GM18858 (cell line): ENCODE results near the gene SLC35D1.
"Not testable (repeated sequence)": the region's sequence is repeated elsewhere in the genome, so short reads cannot be mapped to it uniquely, and the experiment has no call there.

Experiments
- ATAC-seq: cut with Tn5 transposase; IDR thresholded peaks from one replicate; pipeline ENCODE4 v1.9.1; 2021; ENCODE audit not compliant: unreplicated experiment

SLC35D1 gene

DNA sequence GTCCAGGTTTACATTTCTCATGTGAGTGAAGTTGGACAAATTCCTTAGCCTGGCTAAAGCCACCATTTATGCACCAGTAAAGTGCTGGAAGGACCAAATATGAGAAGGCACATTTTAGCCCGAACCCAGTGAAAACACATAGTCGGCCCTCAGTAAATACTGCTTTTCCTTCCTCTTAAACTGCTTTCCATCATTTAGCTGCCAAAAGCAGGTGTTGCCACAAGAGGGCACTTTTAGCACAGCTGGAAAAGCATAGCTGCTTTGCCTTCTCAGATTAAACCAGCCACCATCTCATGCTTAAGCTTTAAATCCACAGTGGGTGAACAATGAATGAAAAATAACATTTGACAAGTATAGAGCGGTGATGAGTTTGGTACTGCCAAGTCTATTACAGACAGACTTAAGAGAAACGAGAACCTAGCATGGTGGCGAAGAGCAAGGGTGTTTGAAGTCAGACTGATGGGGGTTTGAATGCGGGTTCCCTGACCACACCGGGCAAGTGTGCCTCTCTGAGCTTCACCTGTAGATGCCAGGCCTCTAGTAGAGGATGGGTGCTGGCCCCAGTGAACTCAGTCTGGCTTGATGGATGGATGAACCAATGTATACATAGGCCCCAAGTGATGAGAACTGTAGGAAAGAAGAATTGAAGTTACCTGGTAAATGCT is 57.8 kb downstream of the SLC35D1 start:
- no peak for ATAC-seq

DNA sequence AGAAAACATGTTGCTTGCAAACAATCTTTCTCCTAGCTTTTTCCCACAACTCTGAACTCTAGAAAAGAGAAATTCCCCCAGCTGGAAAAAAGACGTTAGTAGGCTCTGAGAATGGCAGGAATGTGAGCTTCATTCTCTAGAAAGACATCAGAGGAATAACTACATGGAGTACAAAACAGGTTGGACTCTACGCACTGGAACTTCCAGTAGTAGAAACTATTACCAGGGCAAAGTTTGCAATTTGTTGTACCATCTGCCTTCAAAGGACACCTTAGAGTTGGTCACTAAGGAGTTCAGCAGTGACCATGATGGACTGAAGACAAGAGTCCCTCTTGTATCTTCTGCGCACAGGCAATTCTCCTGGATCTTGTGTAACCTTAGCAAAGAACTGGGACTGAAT is 60.9 kb downstream of the SLC35D1 start:
- no peak for ATAC-seq

GRCh38 chr1:66985835-66986234 is 68.1 kb downstream of the SLC35D1 start:
- ATAC-seq = no peak

- peak; percentile 91 for ATAC-seq
These were observed 69.5 kb downstream of the SLC35D1 start for GRCh38 chr1:66984491-66984890.

DNA sequence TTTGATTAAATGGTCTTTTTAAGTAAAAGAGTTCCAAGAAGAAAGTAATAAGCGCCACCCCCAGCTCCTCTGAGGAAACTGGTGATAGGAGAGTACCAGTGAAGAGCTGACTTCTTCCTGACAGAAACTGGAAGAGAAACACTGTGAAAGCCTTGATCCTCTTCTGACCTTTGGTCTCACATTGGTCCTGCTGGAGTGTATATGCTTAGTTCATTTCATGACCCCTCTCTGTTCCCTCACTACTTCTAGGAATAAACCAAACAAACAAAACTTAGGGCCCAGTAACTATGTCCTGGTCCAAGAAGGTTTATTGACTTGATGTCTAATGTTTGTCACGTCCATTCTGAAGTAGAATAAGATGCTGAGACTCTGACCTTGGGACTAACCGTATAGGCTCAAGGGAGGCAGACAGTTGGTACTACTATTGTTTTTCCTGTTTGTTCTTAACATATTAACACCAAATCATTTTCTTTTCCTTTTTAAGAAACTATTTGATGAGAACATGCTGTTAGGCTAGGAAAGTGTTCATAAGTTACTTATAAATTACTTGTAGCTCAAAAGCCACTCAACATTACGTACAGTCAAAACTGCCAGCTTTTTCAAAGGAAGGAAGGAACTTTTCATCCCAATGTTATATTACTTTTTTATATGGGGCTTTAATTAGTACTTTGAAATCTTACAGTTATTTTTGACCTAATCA is 71.2 kb downstream of the SLC35D1 start:
- no peak for ATAC-seq

- ATAC-seq = no peak
These were observed 72.3 kb downstream of the SLC35D1 start for GRCh38 chr1:66981679-66982078.

DNA sequence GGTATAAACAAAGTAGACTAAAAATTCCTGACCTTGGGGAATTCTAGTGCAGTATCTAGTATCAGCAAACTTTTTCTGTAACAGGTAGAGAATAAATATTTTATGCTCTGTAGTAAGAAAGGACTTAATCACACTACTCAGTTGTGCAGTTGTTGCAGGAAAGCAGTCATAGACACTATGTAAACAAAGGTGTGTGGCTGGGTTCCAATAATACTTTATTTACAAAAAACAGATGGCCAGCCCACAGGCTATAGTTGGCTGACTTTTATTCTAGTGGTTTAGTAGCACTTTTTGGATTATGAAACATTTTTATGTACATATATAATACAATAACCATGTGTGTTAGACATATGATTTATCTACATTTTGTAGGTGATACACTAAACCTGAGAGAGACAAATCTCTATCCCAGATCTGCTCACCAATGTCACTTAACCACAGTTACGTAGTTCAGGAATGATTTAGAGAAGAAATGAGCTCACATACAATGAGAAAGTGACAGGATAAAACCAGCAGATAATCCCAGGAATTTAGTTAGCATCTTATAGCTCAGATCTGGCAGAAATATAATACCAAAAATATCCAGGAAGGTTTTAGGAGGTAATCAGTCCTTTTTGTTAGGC is 73.1 kb downstream of the SLC35D1 start:
- no peak for ATAC-seq

DNA sequence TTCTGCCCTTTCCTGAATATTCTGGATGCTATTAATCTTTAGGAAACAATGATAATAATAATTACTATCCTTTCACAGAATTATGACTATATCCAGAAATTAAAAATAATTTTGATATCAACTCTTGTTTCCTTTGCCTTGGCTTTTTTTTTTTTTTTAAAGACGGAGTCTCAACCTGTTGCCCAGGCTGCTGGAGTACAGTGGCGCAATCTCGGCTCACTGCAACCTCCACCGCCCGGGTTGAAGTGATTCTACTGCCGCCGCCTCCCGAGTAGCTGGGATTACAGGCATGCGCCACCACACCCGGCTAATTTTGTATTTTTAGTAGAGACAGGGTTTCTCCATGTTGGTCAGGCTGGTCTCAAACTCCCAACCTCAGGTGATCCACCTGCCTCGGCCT is 74.3 kb downstream of the SLC35D1 start:
- not testable (repeated sequence) for ATAC-seq

DNA sequence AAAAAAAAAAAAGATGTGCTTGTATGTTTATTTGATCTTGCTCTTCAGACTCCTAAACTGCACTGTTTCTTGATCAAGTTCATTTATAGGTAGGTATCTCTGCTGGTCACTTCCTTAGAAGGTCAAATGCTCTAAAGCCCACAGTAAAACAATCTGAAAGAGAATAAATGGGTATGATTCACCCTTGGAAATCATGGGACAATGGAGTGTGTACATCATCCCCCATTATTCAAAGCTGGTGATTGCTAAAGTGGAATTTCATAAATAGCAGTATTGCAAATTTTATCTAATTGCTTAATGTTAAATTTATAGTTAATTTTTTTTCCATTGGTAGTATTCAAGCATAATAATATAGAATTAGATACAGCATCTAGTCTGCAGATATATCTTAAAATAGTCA is 75.7 kb downstream of the SLC35D1 start:
- no peak for ATAC-seq

DNA sequence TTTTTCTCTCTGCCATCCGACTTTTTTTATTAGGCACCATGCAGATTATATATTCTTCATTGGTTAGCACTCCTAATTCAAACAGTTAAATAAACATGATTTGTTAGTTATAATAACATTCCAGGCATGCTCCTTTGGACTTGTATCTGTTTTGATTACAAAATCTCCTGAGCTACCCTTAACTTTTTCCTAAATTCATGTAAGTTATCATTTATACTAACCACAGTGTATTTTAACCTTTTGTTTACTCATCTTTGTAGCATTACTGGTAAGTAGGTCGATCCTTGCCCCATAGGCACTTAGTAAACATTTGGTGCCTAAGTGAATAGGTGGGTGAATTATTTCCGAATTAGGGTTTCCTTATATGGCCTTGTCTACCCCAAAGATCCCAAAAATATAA is 85.4 kb downstream of the SLC35D1 start:
- no peak for ATAC-seq

GRCh38 chr1:66966188-66966873 is 87.6 kb downstream of the SLC35D1 start:
- not testable (repeated sequence) for ATAC-seq

DNA sequence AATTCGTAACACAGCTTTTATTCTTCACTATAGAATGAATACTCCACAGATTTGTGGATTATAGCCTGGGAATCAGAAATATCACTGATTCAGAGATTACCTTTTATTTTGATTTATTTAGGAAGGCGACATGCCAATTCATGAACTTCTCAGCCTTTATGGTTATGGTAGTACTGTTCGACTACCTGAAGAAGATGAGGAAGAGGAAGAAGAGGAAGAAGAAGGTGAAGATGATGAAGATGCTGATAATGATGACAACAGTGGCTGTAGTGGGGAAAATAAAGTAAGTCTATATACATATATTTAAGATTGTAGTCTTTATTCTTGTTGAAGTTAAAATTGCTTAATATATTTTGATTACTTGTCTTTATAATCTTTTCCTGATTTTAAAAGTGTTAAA is 96.0 kb downstream of the SLC35D1 start:
- no peak for ATAC-seq

- peak; percentile 83 for ATAC-seq
These were observed 99.7 kb downstream of the SLC35D1 start for GRCh38 chr1:66954208-66954607.

- ATAC-seq = no peak
These were observed 102.4 kb downstream of the SLC35D1 start for GRCh38 chr1:66951513-66951912.
